HG02623 (cell line): ENCODE data around the gene GFRA3.
"Not testable (repeated sequence)": the region's sequence is repeated elsewhere in the genome, so short reads cannot be mapped to it uniquely, and the experiment has no call there.

Experiments used
- ATAC-seq: cut with Tn5 transposase; IDR thresholded peaks from one replicate; pipeline ENCODE4 v1.9.1; 2021; ENCODE audit warnings: moderate library complexity; ENCODE audit not compliant: unreplicated experiment

Gene GFRA3

GRCh38 chr5:138247800-138248199 lies 26.6 kb downstream of the GFRA3 start:
- not testable (repeated sequence) for ATAC-seq

GRCh38 chr5:138246822-138247221 lies 27.6 kb downstream of the GFRA3 start:
- ATAC-seq = no peak

- no peak for ATAC-seq
Observed at GRCh38 chr5:138246334-138246733, 28.1 kb downstream of the GFRA3 start.

GRCh38 chr5:138245717-138246116 lies 28.7 kb downstream of the GFRA3 start:
- no peak for ATAC-seq

GRCh38 chr5:138243794-138244193 lies 30.6 kb downstream of the GFRA3 start:
- ATAC-seq = no peak

GRCh38 chr5:138241688-138242571 lies 32.5 kb downstream of the GFRA3 start:
- no peak for ATAC-seq

- no peak for ATAC-seq
Observed at GRCh38 chr5:138240650-138241385, 33.6 kb downstream of the GFRA3 start.

GRCh38 chr5:138238034-138238433 lies 36.4 kb downstream of the GFRA3 start:
- no peak for ATAC-seq

- no peak for ATAC-seq
Observed at GRCh38 chr5:138234651-138235050, 39.8 kb downstream of the GFRA3 start.

GRCh38 chr5:138233280-138233679 lies 41.1 kb downstream of the GFRA3 start:
- ATAC-seq = no peak

- no peak for ATAC-seq
Observed at GRCh38 chr5:138230981-138231589, 43.3 kb downstream of the GFRA3 start.

GRCh38 chr5:138230261-138230660 lies 44.2 kb downstream of the GFRA3 start:
- ATAC-seq = no peak

- ATAC-seq = no peak
Observed at GRCh38 chr5:138229387-138229786, 45.0 kb downstream of the GFRA3 start.

- no peak for ATAC-seq
Observed at GRCh38 chr5:138226910-138227309, 47.5 kb downstream of the GFRA3 start.

- ATAC-seq = no peak
Observed at GRCh38 chr5:138224712-138225111, 49.7 kb downstream of the GFRA3 start.

GRCh38 chr5:138223532-138223931 lies 50.9 kb downstream of the GFRA3 start:
- ATAC-seq = no peak

- ATAC-seq = no peak
Observed at GRCh38 chr5:138216799-138217198, 57.6 kb downstream of the GFRA3 start.

GRCh38 chr5:138213161-138214029 lies 61.0 kb downstream of the GFRA3 start, which contains the start of gene CDC23:
Gene CDC23, minus strand, starts transcription at chr5:138213323. Its CDS starts 11 bp downstream, at chr5:138213312.
- peak; percentile 97 for ATAC-seq

GRCh38 chr5:138212828-138213160 lies 61.6 kb downstream of the GFRA3 start:
- ATAC-seq = no peak

GRCh38 chr5:138210985-138211384 lies 63.4 kb downstream of the GFRA3 start:
- ATAC-seq = no peak
